ENCODE data around the gene OR6K2.

The OR6K2 gene, protein sequence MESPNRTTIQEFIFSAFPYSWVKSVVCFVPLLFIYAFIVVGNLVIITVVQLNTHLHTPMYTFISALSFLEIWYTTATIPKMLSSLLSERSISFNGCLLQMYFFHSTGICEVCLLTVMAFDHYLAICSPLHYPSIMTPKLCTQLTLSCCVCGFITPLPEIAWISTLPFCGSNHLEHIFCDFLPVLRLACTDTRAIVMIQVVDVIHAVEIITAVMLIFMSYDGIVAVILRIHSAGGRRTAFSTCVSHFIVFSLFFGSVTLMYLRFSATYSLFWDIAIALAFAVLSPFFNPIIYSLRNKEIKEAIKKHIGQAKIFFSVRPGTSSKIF

GRCh38 chr1:158700552-158700951 is at the start of gene OR6K2:
Gene OR6K2 (minus strand): TSS chr1:158700652. CDS start chr1:158700652, 0 bp downstream.
- in situ Hi-C loops (cut with HindIII; ENCODE audit: low pct_unique_long_range_greater_than_20kb, low sequenced_read_pairs) = no loop called here
- no peak for TF ChIP-seq JUND (IDR thresholded peaks at IDR 0.05; ENCODE audit: low read depth)
- no peak for DNase-seq (ENCODE audit: low read depth in 1 of 2, low spot score in 1 of 2)

DNA sequence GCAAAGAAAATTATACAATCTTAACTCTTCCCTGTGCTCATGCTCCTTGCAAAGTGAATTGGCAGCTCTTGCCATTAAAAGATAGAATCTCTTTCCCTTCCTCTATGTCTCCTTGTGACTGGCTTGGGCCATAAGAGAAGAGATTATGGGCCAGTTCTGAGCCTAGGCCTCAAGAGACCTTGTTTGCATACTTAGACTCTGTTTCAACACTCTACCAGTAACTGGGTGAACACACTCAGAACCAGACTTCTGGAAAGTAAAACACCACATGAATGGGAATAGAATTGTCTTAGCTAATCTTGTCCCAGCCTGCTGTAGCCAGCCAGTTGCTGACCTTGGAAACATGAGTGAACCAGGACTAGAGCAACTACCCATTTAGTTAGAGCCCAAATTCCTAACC is 35.4 kb upstream of the OR6K2 start:
- no peak for TF ChIP-seq JUND (IDR thresholded peaks at IDR 0.05; ENCODE audit: low read depth)
- in situ Hi-C loops (cut with HindIII; ENCODE audit: low pct_unique_long_range_greater_than_20kb, low sequenced_read_pairs) = no loop called here
- no peak for DNase-seq (ENCODE audit: low read depth in 1 of 2, low spot score in 1 of 2)

- no peak for DNase-seq (ENCODE audit: low read depth in 1 of 2, low spot score in 1 of 2)
- in situ Hi-C loops (cut with HindIII; ENCODE audit: low pct_unique_long_range_greater_than_20kb, low sequenced_read_pairs) = no loop called here
- TF ChIP-seq JUND (IDR thresholded peaks at IDR 0.05; ENCODE audit: low read depth) = no peak
Observed at GRCh38 chr1:158732524-158732923, 32.1 kb upstream of the OR6K2 start.

DNA sequence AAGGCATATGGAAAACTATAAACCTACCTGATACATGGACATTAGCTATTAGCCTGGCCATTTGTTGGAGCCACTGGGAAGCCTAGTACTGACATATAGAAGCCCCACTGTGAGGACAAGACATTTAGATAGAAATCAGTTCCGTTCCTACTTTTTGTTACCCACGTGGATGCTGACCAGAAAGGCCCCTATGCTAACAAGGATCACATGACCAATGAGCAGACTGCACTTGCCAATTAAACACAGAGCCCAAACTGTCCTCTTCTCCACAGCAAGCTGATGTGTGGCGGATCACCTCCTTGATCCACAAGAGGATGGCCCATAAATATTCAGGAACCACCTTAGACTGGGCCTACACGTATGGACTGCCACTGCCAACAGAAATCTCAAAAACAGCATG is 31.3 kb upstream of the OR6K2 start:
- no peak for TF ChIP-seq JUND (IDR thresholded peaks at IDR 0.05; ENCODE audit: low read depth)
- in situ Hi-C loops (cut with HindIII; ENCODE audit: low pct_unique_long_range_greater_than_20kb, low sequenced_read_pairs) = no loop called here
- no peak for DNase-seq (ENCODE audit: low read depth in 1 of 2, low spot score in 1 of 2)

DNA sequence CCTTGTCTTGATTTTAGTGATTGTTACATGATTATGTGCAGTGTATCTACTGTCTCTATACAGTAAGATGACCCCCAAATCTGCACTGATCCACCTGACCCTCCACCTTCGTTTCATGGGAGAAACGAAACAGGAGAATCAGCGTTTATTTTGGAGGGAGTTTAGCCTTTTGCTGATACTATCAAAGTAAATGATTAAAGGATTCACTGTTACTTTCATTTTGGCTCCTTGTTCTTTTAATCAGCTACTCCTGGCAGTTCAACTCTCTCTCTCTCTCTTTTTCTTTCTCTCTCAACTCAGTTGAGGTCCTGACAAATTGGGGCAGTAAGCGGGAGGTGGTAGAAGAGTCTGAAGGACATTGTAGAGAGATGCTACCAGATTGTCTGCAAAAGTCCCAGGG is 30.0 kb upstream of the OR6K2 start:
- DNase-seq (ENCODE audit: low read depth in 1 of 2, low spot score in 1 of 2) = no peak
- in situ Hi-C loops (cut with HindIII; ENCODE audit: low pct_unique_long_range_greater_than_20kb, low sequenced_read_pairs) = no loop called here
- no peak for TF ChIP-seq JUND (IDR thresholded peaks at IDR 0.05; ENCODE audit: low read depth)

GRCh38 chr1:158728510-158729225 is 28.2 kb upstream of the OR6K2 start:
- no peak for TF ChIP-seq JUND (IDR thresholded peaks at IDR 0.05; ENCODE audit: low read depth)
- in situ Hi-C loops (cut with HindIII; ENCODE audit: low pct_unique_long_range_greater_than_20kb, low sequenced_read_pairs) = no loop called here
- DNase-seq (ENCODE audit: low read depth in 1 of 2, low spot score in 1 of 2) = no peak

DNA sequence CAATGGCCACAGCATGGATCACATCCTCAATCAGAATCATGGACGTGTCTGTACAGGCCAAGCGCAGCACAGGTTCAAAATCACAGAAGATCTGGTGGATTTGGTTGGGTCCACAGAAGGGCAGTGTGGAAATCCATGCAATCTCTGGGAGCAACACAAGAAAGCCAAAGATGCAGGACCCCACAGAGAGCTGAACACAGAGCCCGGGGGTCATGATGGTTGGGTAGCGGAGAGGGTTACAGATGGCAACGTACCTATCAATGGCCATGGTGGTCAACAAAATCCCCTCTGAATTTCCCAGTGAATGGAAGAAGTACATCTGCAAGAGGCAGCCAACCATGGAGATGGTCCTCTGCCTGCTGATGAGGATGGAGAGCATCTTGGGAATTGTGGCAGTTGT is 24.0 kb upstream of the OR6K2 start:
- in situ Hi-C loops (cut with HindIII; ENCODE audit: low pct_unique_long_range_greater_than_20kb, low sequenced_read_pairs) = no loop called here
- no peak for DNase-seq (ENCODE audit: low read depth in 1 of 2, low spot score in 1 of 2)
- TF ChIP-seq JUND (IDR thresholded peaks at IDR 0.05; ENCODE audit: low read depth) = no peak

DNA sequence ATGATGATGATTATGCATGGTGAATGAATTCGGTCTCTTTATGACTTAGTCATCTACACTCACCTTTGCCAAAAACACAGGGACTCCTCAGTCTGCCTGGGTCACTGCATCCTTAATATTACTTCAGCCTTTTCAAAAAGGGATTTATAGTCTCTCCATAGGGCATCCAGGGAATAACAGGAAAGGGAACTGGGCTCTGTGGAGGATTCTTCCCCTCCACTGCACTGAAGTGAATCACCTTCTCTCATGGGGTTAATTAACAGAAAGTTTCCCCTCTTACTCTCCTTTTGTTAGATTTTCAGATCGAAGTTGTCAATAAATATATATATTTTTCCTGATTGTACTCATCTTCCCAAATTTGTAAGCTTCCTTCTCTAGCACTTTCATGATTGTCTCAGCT is 20.2 kb upstream of the OR6K2 start, which contains the start of gene OR6K3:
Gene OR6K3, minus strand, starts transcription at position 101 of the 400 bp plus-strand sequence. CDS start 2,605 bp downstream, outside the sequence.
- in situ Hi-C loops (cut with HindIII; ENCODE audit: low pct_unique_long_range_greater_than_20kb, low sequenced_read_pairs) = no loop called here
- DNase-seq (ENCODE audit: low read depth in 1 of 2, low spot score in 1 of 2) = no peak
- no peak for TF ChIP-seq JUND (IDR thresholded peaks at IDR 0.05; ENCODE audit: low read depth)

DNA sequence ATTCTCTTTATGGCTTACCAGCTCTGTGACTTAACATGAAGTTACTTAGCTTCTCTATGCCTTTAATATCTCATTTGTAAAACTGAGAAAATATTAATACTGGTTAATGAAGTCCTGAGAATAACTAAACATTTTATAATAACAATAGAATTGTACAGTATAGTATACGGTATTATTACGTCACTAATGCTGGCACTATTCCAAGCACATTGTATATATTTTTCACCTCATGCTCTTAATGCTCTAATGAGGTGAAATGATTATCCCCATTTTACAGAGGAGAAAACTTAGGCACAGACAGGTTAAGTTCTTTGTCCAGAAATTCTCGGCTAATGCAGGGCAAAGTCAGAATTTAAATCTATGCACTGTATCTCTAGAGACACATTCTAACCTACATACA is 19.2 kb upstream of the OR6K2 start:
- no peak for TF ChIP-seq JUND (IDR thresholded peaks at IDR 0.05; ENCODE audit: low read depth)
- in situ Hi-C loops (cut with HindIII; ENCODE audit: low pct_unique_long_range_greater_than_20kb, low sequenced_read_pairs) = no loop called here
- DNase-seq (ENCODE audit: low read depth in 1 of 2, low spot score in 1 of 2) = no peak

DNA sequence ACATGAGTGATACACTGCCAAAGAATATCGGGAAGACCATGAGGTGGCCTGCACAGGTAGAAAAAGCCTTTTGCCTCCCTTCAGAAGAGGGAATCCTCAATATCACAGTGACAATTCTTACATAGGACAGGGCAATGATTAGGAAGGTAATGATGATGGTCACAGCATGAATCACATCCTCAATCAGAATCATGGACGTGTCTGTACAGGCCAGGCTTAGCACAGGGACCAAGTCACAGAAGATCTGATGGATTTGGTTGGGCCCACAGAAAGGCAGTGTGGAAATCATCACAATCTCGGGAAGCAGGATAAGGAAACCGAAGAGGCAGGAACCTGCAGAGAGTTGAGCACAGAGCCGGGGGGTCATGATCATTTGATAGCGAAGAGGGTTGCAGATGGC is 16.9 kb upstream of the OR6K2 start:
- DNase-seq (ENCODE audit: low read depth in 1 of 2, low spot score in 1 of 2) = no peak
- TF ChIP-seq JUND (IDR thresholded peaks at IDR 0.05; ENCODE audit: low read depth) = no peak
- in situ Hi-C loops (cut with HindIII; ENCODE audit: low pct_unique_long_range_greater_than_20kb, low sequenced_read_pairs) = no loop called here

- TF ChIP-seq JUND (IDR thresholded peaks at IDR 0.05; ENCODE audit: low read depth) = no peak
- in situ Hi-C loops (cut with HindIII; ENCODE audit: low pct_unique_long_range_greater_than_20kb, low sequenced_read_pairs) = no loop called here
- no peak for DNase-seq (ENCODE audit: low read depth in 1 of 2, low spot score in 1 of 2)
Observed at GRCh38 chr1:158716335-158716734, 15.9 kb upstream of the OR6K2 start.

DNA sequence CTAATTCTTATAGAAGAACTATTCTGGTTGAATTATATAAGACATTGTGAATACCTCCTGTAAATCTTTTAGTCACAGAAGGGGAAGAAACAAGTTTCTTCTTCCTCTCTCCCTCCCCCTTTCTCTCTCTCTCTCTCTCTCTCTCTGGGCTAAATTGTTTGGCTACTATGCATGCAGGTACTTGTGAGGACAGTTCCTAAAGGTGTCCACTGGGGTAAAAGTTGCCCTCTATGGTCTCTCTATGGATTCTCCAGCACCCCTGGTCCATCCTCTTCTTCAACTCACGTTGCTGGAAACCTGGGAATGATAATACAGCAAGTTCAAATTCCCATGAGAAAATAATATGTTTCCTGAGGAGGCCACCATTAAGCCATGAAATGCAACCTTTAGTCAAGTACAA is 14.3 kb upstream of the OR6K2 start:
- no peak for TF ChIP-seq JUND (IDR thresholded peaks at IDR 0.05; ENCODE audit: low read depth)
- in situ Hi-C loops (cut with HindIII; ENCODE audit: low pct_unique_long_range_greater_than_20kb, low sequenced_read_pairs) = no loop called here
- no peak for DNase-seq (ENCODE audit: low read depth in 1 of 2, low spot score in 1 of 2)

DNA sequence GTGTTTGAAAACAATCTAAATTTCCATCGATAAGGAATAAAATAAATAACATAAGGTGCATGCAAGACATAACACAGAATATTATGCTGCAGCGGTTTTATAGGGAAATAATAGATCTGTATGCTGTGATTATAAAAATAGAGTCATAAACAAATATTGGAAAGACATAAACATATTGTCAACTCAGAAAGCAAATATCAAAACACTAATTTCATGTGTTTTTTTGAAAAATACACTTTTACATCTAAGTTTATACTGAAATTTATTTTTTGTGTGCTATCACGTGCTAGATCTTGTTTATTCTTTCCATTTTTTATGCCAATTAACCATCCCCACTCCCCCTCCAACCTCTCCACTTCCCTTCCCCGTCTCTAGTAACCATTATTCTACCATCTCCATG is 10.6 kb upstream of the OR6K2 start:
- in situ Hi-C loops (cut with HindIII; ENCODE audit: low pct_unique_long_range_greater_than_20kb, low sequenced_read_pairs) = no loop called here
- TF ChIP-seq JUND (IDR thresholded peaks at IDR 0.05; ENCODE audit: low read depth) = no peak
- DNase-seq (ENCODE audit: low read depth in 1 of 2, low spot score in 1 of 2) = no peak

Data from T47D (cell line).